Daoy (cell line): ENCODE results near the gene NOX5. TPM values are rescaled to one million over a fixed set of nuclear protein-coding genes. Genes with fewer than 3 reads are reported as not detected.

Experiments used
- DNase-seq: peaks from one replicate; pipeline ENCODE4 v3.0.0-alpha.2; 2015; ENCODE audit warnings: low read depth
- total RNA-seq: library from RNA; depleted of rRNA; stranded (reverse); fragments of >200 nt; shearing (Covaris generic); gene quantifications from 2 replicates; pipeline ENCODE4 v1.2.3, GENCODE V29; 2014; rRNA removed

The NOX5 gene
- total RNA-seq, 1 experiment from 2014 or later = not detected

DNA sequence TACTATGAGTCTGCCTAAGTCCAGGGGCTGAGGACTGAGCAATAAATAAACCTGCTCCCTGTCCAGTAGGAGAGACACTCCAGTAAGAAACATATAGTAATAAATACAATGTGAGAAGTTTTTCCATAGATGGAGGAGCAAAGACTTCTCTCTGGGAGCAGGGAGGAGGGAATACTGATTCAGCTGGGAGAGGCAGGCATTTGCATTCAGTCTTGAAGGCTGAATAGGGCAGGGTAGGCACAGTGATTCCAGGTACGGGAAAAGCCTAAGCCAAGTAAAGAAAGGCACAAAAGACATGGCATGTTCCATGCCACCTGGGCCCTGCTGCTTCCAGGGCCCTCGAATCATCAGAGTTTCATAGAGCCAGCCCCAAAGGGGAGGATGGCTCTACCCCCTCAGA, 86.3 kb downstream of the NOX5 start:
- no peak for DNase-seq

DNA sequence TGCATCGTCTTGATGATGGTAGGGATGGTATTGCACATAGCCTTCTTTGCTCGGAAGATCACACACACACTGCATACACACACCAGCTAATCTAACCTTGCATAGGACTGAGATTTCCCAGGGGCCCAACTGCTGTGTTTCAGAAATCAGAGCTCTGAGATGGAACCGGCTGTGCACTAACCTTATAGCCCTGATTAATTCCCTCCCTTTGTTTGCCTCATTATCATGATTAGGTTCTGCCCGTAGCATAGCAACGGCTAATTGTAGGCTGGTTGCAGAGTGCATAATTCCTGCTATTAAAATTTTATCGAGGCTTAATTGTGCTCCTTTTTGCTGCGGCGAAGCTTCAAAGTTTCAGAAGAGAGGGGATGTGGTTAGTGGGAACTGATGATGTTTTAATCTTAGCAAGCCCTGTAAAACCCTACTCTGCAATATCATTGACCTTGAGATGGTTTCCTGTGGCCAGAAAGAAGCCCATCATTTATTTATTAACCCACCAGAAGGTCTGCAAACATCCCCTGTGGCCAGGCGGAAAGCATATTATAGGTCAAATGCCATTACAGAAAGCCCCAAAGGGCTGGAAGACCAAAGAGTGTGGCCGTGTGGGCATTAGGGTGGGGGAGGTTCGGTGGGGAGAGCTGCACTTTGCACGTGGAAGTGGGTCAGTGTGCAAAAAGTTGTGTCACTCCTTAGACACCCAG, 89.7 kb downstream of the NOX5 start:
- no peak for DNase-seq

DNA sequence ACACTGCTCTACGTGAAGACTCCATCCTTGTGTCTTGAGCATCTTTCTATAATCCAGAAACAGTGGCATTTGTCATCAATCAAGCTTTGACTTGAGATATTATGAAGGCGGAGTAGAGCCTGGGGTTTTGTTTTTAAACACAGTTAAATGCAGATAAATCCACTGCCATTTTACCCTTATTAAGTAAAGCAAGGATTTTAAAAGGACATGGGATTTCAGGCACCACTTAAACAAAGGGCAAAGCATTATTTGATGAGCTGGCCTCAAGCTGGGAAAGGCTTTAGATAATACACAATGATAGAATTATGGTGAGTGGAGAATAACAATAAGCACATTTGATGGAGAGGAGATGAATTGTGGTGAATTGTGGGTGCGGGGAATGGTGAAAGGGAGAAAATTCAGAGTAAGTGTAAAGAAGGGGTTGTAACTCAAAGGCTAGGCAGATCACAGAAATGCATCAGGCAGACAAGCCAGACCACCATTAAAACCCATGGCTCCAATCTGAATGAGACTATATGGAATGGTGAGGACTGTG, 91.0 kb downstream of the NOX5 start:
- no peak for DNase-seq

DNA sequence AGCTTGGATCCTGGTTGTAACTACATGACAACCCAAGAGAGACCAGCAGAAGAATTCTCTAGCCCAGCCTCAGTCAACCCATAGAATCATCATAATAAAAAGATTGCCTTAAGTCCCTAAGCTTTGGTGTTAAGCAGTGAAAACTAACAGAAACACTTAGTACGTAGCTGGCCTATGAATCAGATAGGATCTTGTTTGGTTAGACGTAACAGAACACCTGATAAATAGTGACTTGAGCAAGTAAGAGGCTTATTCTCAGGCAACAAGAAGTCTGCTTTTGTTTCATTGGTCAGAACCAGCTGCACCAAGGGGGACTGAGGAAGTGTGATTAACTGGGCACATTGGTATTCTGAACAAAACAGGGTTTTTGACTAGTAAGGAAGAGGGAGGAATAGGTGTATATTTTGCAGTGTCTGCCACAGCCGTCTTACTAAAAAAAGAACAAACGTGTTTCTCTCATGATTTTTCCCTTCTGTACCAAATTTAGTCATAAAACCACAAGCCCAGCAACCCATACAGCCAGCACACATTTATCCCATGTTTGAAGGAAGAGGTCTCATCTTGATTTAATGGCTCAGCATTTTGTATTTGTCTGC, 92.6 kb downstream of the NOX5 start:
- no peak for DNase-seq

Other genes with a start within 250 kb of the NOX5 start
- 104 and 152 TPM in 2 replicates for gene ANP32A, start 193.8 kb upstream of the NOX5 start, total RNA-seq
- gene SPESP1, start 84.2 kb upstream of the NOX5 start, total RNA-seq = not detected in 2 replicates
- gene GLCE, start 145.9 kb downstream of the NOX5 start, total RNA-seq = 14.1 and 16.7 TPM in 2 replicates